GM18502 (cell line): ENCODE data around the gene NEMP1.
"Not testable (repeated sequence)": the region's sequence is repeated elsewhere in the genome, so short reads cannot be mapped to it uniquely, and the experiment has no call there.

Source experiments
- ATAC-seq: cut with Tn5 transposase; IDR thresholded peaks from one replicate; pipeline ENCODE4 v1.9.1; 2021; ENCODE audit warnings: mild to moderate bottlenecking; ENCODE audit not compliant: unreplicated experiment, poor library complexity

NEMP1 gene

DNA sequence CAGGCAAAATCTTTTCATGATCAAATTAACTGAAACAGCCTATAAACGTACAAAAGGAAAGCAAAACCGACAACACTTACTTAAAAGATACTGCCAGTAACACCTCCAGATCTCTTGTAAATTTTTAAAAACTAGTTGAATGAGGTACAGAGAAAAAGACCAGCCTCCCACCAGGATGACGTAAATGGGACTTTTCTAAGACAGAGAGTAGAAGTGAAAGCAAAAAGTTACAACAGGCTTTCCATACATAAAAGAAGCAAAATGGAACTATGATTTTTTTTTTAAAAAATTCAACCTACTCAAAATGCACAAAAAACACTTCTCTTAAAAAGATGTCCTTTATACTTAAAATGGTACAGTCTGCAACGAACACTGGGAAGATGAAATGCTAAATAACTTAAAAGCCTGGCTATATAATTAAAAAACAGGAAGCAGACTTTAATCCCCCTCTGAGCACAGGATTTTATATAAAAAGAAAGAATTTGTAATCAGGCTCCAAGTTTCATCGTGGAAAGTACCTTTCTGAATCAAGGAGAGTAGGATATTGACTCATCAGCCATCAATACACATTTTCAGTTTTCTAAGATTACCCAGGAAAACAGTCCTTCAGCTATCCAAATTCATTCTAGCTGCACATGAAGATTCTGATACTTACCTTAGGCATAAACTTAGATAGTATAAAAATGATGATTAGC, 14.5 kb downstream of the NEMP1 start:
- peak; percentile 81 for ATAC-seq

DNA sequence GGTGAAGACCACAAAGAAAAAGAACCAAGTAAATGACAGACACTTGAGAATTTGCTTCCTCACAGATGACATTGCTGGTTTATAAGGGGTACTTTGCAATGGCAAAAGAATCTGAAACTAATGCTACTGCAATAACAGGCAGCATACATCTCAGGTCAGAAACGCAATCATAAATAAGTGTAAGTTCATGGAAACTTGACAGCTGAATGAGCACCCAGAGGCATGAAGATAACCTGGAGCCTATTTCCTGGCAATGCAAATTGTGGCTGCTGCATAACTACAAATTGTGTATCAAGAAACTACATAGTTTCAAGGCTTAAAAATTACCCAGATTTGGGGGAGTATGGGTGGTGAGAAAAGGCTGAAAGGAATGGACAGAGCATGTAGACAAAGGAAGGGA, 20.1 kb downstream of the NEMP1 start:
- peak; percentile 42 for ATAC-seq

DNA sequence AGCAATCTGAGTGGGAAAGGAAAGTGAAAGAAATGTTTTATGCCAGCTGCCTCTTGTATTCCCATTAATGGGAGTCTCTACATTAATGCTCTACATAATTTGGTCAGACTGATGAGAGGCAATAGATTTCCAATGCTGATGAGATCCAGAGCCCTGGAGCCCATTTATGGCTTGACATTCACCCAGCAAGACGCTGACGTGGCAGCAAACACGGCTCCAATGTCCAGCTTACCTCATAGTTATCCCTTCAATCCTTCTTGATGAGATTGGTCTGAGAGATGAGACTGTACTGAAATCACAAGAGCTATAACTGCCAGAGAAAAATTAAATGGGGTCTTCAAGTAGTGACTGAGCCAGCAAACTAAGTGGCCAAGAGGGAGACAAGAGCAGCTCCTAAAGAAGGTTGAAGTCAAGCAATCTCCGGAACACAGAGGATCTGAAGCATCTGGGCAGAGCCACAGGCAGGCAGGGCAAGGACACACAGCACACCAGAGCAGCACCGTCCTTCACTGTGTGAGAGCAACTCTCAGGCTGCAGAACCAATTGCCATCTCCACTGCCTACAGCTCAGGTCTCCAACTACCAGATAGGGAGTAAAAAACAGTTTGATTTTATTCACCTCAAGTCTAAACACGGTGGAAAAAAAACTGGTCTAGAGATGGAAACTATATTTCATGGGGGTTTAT, 21.4 kb downstream of the NEMP1 start:
- no peak for ATAC-seq

DNA sequence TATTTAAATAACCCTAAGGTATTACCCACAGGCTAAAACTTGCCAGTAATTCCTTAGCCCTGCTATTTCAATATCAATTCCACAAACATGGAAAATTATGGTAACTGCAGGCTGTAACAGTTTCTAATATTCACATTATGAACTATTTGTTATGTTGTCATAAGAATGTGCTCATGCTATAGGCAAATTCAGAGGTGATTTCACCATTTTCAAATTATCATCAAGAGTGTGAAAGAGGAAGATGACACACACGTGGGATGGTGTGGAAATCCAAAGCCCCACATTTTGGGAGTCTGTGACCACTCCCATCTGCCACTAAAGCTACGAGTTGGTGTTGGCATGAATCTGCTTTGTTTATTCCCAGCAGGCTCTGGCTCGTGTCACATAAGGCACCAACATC, 22.8 kb downstream of the NEMP1 start:
- ATAC-seq = no peak

DNA sequence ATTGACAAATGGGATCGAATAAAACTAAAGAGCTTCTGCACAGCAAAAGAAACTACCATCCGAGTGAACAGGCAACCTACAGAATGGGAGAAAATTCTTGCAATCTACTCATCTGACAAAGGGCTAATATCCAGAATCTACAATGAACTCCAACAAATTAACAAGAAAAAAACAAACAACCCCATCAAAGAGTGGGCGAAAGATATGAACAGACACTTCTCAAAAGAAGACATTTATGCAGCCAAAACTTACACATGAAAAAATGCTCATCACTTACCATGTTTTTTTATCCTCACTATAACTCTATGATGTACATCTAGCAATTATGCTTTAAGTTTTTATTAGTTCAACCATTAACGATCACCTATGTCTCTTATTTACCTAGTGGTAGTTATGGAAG, 24.7 kb downstream of the NEMP1 start:
- not testable (repeated sequence) for ATAC-seq

DNA sequence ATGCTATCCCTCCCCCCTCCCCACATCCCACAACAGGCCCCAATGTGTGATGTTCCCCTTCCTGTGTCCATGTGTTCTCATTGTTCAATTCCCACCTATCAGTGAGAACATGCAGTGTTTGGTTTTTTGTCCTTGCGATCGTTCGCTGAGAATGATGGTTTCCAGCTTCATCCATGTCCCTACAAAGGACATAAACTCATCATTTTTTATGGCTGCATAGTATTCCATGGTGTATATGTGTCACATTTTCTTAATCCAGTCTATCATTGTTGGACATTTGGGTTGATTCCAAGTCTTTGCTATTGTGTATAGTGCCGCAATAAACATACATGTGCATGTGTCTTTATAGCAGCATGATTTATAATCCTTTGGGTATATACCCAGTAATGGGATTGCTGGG, 25.4 kb downstream of the NEMP1 start:
- ATAC-seq = not testable (repeated sequence)

DNA sequence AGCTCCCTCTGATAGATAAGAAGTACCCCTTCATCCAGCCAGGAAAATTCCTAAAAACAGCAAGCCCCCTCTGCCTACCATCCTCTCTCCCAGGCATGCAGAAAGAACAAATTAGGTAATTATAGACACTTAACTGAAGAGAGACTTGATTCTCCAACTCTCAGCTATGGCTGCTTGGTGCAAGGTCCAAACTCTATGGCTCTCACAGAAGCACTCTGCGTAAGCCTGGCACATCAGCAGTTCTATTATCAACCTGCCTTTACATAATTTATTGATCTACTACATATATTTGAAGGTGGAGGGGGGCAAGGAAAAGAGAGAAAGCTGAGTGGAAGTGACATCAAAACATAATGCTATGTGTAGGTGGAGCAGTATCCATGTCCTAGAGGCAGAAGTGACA, 27.6 kb downstream of the NEMP1 start:
- ATAC-seq = no peak

DNA sequence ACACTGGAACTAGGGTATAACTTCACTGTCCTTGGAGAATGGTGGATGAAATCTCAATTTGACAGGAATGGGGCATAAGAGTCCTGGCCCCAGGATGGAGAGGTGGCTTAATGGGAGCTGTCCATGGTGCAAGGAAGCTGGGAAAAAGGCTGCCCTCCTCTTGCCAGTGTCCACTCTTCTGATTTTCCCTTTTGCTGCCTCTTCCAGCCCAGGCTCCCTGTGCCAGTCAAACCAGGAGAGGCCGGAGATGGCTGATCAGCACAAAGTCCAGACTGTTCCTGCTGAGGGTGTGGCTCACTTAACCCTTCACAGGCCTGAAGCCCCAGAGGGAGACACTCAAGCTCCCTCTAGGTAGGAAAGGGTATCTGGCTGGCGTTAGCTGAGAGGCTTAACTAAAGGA, 28.7 kb downstream of the NEMP1 start, which contains the start of gene MYO1A:
Gene MYO1A (minus strand): TSS at position 240 of the 400 bp plus-strand sequence. CDS start 1,806 bp downstream, outside the sequence.
- no peak for ATAC-seq

DNA sequence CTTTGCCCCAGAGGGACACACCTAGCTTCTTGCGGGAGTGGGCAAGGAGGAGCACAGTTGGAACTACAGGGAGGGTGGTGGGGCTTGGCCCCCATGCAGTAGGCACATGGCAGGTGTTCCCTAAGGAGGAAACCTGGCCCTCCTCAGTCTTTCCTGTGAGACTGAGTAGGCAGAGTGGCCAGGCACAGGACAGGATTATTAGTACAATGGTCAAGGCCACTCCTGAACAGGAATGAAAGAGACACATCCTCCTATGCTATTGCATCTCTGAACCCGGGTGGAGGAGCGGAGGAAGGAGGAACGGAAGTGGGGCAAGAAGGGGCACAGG, 29.5 kb downstream of the NEMP1 start:
- ATAC-seq = no peak

DNA sequence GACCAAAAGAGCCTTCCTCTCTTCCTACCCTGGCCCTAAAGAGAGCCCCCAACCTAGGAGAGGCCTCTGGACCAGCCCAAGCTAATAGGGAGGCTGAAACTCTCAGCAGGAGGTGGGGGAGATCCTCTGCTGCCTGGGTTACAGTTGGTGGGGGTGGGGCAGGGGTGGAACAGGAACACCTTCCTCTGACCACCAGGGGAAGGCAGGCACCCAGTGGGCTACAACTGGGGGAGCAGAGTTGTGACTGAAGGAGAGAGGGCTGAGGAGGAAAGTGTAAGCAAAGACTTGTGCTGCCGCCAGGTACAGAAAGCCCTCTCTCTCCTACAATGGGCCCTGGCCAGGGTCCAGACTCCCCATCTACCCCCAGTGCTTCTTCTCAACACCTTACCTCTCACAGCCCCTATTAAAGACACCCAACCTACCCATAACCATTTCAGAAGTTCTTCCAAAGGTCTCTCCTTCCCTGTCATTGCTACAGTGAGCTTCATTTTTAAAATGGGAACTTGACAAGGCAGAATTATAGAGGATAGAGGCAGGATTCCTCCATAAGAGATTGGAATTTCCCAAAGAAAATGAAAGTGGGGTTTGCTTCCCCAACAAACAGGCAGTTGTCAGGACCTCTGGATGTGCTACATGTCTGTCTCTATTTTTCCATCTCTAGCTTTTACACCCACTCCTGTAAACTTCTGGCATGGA, 30.0 kb downstream of the NEMP1 start:
- ATAC-seq = no peak

DNA sequence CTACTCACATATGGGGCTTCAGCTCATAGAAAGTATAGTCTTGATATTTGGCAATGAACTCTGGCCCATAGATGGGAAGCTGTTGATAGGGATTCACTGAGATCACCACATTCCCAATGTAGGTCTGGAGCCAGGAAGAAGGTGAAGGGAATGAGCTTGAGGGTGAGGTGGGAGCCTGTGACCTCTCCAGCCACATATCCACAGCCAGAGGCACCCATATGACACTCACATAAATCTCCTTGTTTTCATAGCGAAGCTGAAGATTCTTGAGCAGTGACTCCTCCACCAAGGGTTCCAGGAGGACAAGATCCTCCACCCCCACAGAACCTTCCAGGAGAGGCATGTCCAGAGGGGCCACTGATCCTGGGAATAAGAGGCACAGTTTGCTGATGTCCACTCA, 30.6 kb downstream of the NEMP1 start:
- ATAC-seq = no peak

DNA sequence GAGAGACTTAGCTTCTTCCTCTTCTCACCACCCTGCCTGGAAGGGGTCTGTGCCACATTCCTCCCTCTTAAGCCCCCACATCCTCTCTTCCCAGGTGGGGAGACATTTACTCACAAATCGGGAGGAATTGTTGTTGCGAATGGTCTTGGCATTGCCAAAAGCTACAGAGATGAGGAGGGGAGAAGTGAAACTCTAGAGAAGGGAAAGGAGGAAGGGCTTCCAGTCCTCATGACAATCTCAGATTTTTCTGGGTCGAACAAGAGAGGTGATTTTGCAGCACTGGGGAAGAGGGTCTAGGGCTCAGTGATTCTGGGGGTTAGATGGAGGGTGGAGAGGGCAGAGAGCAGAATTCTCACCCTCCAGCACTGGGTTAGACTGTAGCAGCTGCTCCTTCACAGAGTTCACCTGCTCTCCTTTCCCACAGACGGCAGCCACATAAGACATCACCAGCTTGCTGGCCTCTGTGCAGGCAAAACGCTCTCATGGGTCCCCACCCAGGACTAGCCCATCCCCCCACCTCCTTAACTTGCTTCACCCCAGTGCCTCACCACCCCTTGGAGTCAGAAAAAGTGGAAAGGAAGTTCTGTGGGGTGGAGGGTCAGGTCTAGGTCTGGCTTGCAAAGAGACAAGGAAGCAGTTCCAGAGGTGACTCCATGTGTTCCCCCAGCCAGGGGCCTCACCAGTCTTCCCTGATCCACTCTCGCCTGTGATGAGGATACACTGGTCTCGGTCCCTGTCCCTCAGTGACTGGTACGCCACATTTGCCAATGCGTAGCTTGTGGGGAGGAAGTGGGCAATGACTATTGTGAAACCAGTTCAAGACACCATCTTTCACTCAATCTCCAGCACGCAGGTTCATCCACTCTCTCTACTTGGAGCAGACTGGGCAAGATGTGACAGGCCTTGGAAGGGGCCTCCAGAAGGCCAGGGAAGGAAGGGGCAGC, 31.4 kb downstream of the NEMP1 start:
- ATAC-seq = no peak

DNA sequence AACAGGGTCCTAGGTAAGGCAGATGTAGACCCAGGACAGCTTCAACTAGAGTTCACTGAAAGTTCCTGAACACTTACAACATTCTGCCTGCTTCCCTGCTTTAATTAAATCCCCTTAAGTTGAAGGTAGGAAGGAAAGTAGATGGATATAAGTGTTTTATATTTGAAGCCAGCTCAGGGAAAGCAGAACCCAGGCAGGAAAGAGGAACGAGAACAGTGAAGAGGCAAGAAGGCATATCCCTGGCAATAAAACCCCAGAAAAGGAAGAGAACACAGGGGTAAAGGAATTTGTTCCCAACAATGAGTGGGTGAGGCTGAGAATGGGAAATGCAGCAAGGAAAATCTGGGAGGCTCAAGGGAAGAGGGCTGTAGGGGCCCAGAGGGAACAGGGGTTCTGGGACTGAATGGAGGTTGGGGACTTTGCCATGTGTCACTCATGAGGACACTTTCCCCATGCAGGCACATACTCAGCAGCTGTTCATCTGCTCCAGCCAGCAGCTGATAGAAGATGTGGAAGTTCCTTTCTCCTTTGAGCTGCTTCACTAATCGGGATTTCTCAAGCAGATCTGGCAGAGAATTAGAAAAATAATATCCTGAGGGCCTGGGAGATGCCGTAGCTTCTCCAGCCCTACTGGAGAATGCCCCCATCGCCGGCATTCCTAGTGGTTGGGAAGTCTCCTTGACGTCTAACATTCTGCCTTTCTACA, 32.4 kb downstream of the NEMP1 start:
- ATAC-seq = no peak

DNA sequence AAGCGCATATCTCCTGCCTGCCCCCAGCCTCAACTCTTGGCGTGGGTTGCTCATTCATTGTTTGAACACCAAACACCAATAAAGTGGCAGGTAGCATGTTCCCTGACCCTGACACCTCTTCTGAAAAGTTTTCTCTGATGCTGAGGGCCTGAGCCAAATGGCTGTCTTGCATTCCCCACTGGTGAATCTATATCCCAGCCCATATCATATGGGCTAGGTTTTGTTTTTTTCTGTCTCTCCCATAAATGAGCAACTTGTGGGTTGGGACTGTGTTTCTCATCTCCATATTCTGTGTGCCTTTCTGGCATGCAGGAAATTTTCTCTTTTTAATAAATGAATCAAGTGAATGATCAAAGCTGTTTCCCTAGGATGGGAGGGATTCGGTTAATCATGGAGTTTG, 33.7 kb downstream of the NEMP1 start:
- ATAC-seq = no peak

DNA sequence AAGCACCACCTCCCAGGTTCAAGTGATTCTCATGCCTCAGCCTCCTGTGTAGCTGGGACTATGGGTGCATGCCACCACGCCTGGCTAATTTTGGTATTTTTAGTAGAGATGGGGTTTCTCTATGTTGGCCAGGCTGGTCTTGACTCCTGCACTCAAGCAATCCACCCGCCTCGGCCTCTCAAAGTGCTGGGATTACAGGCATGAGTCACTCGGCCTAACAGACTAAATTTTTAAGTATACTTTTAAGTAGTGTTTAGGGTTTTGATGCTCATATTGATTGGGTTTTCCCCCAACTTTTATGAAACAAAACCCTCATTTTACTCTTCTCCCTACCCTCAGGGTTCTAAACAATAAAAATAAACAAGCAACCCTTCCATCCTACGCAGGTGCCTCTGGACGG, 34.1 kb downstream of the NEMP1 start:
- ATAC-seq = no peak

DNA sequence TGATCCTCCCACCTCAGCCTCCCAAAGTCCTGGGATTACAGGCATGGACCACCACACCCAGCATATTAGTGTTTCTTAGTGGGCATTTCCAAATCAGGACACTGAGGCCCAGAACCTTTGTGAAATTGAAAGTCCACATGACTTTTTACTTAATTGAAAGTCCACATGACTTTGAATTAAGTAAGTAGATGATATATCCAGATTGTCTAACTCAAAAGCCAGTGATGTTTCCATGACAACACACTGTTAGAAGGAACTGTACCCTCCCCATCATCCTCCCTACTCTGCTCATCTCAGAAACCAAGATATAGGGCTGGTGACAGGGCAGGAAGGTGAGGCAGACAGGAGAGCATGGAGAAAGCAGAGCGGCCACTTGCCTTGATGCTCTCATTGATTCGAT, 35.9 kb downstream of the NEMP1 start:
- no peak for ATAC-seq

DNA sequence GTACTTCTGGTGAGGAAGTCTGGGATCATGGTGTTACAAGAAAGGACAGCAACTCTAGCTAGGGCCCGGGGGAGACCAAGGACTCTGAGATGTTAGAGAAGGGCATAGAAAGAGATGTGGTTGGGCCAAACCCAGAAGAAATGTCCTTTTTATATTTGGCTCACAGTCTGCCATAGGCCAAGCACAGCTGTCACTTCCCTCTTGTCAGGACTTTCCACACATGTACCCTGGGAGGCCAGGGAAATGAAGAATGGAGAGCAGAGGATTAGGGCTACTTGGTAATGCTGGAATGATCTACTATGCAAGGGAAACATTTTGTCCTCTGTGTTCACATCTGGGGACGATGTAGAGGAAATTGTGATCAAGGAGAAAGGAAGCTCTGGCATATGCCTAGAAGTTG, 37.8 kb downstream of the NEMP1 start:
- no peak for ATAC-seq

DNA sequence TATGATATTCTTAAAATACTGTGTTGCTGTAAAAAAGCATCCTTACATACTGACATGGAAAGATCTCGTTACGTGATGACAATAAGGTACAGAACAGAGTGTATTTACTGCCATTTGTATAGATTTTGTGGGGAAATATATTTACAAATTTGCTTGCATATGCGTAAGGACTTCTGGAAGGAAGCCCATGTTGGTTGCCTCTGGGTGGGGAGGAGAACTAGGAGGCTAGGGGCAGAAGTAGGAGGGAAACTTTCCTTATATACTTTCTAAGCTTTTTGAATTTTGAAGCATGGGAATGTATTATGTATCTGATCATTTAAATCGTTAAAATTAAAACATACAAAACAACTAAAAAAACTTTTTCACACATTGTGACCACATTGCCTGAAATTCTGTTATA, 38.4 kb downstream of the NEMP1 start:
- ATAC-seq = no peak

DNA sequence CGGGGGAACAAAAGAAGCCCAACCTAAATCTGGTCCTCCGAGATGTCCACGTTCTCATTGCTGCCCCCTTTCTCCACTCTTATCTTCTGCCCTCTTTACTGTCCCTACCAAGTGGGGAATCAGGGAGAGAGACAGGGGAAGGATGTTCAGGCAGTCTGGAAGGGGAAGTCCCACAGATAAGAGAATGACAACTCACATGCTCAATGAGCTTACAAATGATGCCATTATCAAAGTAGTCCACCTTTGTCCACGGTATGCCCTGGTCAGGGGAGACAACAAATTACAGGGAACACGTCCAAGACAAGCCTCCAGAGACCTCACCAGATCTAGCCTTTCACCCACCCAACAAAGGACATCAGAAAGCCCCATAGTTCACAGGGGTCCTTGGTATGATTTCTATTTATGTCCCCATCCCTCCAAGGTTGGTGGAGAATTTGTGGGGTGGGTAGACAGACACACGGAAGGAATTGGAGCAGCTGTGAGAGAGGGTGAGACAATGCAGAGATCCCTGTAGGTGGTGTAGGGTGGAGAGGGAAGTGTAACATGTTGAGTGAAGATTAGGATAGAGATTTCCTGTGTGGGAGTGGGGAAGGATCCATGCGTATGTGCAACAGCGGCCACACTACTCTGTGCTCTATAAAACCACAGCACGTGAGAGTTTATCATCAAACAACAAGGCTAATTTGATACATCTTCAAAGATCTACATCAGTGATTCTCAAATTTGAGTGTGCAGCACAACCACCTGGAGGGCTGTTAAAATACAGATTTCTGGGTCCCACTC, 39.4 kb downstream of the NEMP1 start:
- no peak for ATAC-seq
